ENCODE results near the gene TBC1D1. TPM values are rescaled to one million over a fixed set of nuclear protein-coding genes. Genes with fewer than 3 reads are reported as not detected.

Gene TBC1D1
- total RNA-seq, 2 experiments from 2014 or later = 40.7 to 46.5 TPM

- POLR2A ChIA-PET = no interaction called here
- Mint-ChIP-seq H3K4me1 (ENCODE audit: low read depth) (no peaks in the 10 kb centered on the region), H3K27ac (no peak overlapping the region), H3K9me3 (no peaks in the 10 kb centered on the region), H3K36me3 (ENCODE audit: low read depth) (peaks cover 76% of the 10 kb centered on the region), H3K4me3 (no peak overlapping the region), H3K27me3 (no peaks in the 10 kb centered on the region)
- Histone ChIP-seq H3K9me3 (ENCODE audit: control insufficient read depth in 1 of 2, insufficient read depth in 1 of 2, low read length in 2 of 2) (no peaks in the 10 kb centered on the region), H3K36me3 (ENCODE audit: insufficient read depth, low read length) (peaks cover 44% of the 10 kb centered on the region), H3K4me3 (ENCODE audit: low read length) (no peak overlapping the region), H3K27ac (ENCODE audit: low read depth in 1 of 2, low read length in 2 of 2) (no peak overlapping the region), H3K27me3 (ENCODE audit: control insufficient read depth in 1 of 2, insufficient read depth in 2 of 2, low read length in 2 of 2) (no peaks in the 10 kb centered on the region), H3K4me1 (ENCODE audit: insufficient read depth, low read length) (no peaks in the 10 kb centered on the region)
- intact Hi-C loops (cut with DNase I, micrococcal nuclease) = no loop called here
- TF ChIP-seq CTCF (IDR thresholded peaks at IDR 0.05) = no peak
- DNase-seq = no peak
- ATAC-seq (ENCODE audit: poor library complexity) = no peak
- CTCF ChIA-PET = interaction anchor here (0.6 kb wide), 1 partner anchor 513 kb away, joined by 4 read pairs; no protein-coding TSS in a partner anchor
Measured at GRCh38 chr4:38115601-38116000, 224.7 kb downstream of the TBC1D1 start.

- DNase-seq (no peak), ATAC-seq (ENCODE audit: poor library complexity) (no peak)
- Histone ChIP-seq H3K9me3 (ENCODE audit: control insufficient read depth in 1 of 2, insufficient read depth in 1 of 2, low read length in 2 of 2) (no peaks in the 10 kb centered on the region), H3K27ac (ENCODE audit: low read depth in 1 of 2, low read length in 2 of 2) (no peak overlapping the region), H3K4me1 (ENCODE audit: insufficient read depth, low read length) (no peaks in the 10 kb centered on the region), H3K4me3 (ENCODE audit: low read length) (no peak overlapping the region), H3K36me3 (ENCODE audit: insufficient read depth, low read length) (peaks cover 52% of the 10 kb centered on the region), H3K27me3 (ENCODE audit: control insufficient read depth in 1 of 2, insufficient read depth in 2 of 2, low read length in 2 of 2) (no peaks in the 10 kb centered on the region)
- no peak for TF ChIP-seq CTCF (IDR thresholded peaks at IDR 0.05)
- intact Hi-C loops (cut with DNase I, micrococcal nuclease) = no loop called here
- no peak overlapping the region for H3K27ac Mint-ChIP-seq
- ChIA-PET CTCF (no interaction called here), POLR2A (no interaction called here)
- H3K4me1 Mint-ChIP-seq (ENCODE audit: low read depth) = no peaks in the 10 kb centered on the region
- H3K4me3 Mint-ChIP-seq = no peak overlapping the region
- no peaks in the 10 kb centered on the region for H3K9me3 Mint-ChIP-seq
- H3K36me3 Mint-ChIP-seq (ENCODE audit: low read depth) = peaks cover 81% of the 10 kb centered on the region
- H3K27me3 Mint-ChIP-seq = no peaks in the 10 kb centered on the region
Measured at GRCh38 chr4:38117591-38117990, 226.7 kb downstream of the TBC1D1 start.

- no peaks in the 10 kb centered on the region for H3K27me3 ChIP-seq (ENCODE audit: control insufficient read depth in 1 of 2, insufficient read depth in 2 of 2, low read length in 2 of 2)
- H3K4me1 ChIP-seq (ENCODE audit: insufficient read depth, low read length) = no peaks in the 10 kb centered on the region
- Mint-ChIP-seq H3K9me3 (no peaks in the 10 kb centered on the region), H3K36me3 (ENCODE audit: low read depth) (peaks cover 92% of the 10 kb centered on the region), H3K27me3 (no peaks in the 10 kb centered on the region), H3K27ac (no peak overlapping the region), H3K4me3 (no peak overlapping the region), H3K4me1 (ENCODE audit: low read depth) (no peaks in the 10 kb centered on the region)
- peaks cover 53% of the 10 kb centered on the region for H3K36me3 ChIP-seq (ENCODE audit: insufficient read depth, low read length)
- ChIA-PET CTCF (interaction anchor here (1.4 to 2.0 kb wide), 3 partner anchors 9 to 60 kb away, joined by 3 to 6 read pairs (median 5); no protein-coding TSS in a partner anchor), POLR2A (interaction anchor here (0.6 kb wide), 1 partner anchor 734 kb away, joined by 4 read pairs; no protein-coding TSS in a partner anchor)
- ATAC-seq (ENCODE audit: poor library complexity) = no peak
- intact Hi-C loops (cut with DNase I, micrococcal nuclease) = loop anchor here in 1 of 2 experiments (5.0 kb wide), 1 partner anchor 37 kb away; no protein-coding TSS in a partner anchor
- H3K4me3 ChIP-seq (ENCODE audit: low read length) = no peak overlapping the region
- DNase-seq = no peak
- H3K27ac ChIP-seq (ENCODE audit: low read depth in 1 of 2, low read length in 2 of 2) = no peak overlapping the region
- no peak for TF ChIP-seq CTCF (IDR thresholded peaks at IDR 0.05)
- no peaks in the 10 kb centered on the region for H3K9me3 ChIP-seq (ENCODE audit: control insufficient read depth in 1 of 2, insufficient read depth in 1 of 2, low read length in 2 of 2)
Measured at GRCh38 chr4:38119668-38120385, 228.9 kb downstream of the TBC1D1 start.

Measured in CD4-positive, alpha-beta T cell (primary cell).